Common myeloid progenitor, CD34-positive (primary cell): Measurements from ENCODE around the gene EFCAB8.
A peak's percentile ranks its signal among the peaks of the same experiment; 100 is the strongest.

Experiments
- CTCF ChIA-PET: fragments of 350-600 bp; sonication (Branson Sonifier 250); formaldehyde crosslinking; loops from one replicate; lab custom pipeline; 2021; ENCODE audit warnings: antibody characterized with exemption; lab: Charles Lee
- POLR2A ChIA-PET: fragments of 350-600 bp; sonication (Branson Sonifier 250); formaldehyde crosslinking; loops from one replicate; lab custom pipeline; 2021; ENCODE audit warnings: antibody characterized with exemption; lab: Charles Lee
- DNase-seq, 3 donors: peaks; one replicate each; pipeline versions ENCODE4 v3.0.0 to v3.0.0-alpha.2; 2013
- H3K27ac ChIP-seq, 2 experiments: 1 replicate in 1 of 2; 2 replicates in 1 of 2; pipeline ENCODE4 v1.7.0; 2013; ENCODE audit warnings: inconsistent platforms in 2 of 2, low read length in 2 of 2, mild to moderate bottlenecking in 2 of 2, low read depth in 1 of 2, moderate library complexity in 1 of 2; ENCODE audit not compliant: severe bottlenecking in 2 of 2, insufficient read depth in 1 of 2, poor library complexity in 1 of 2
- H3K27me3 ChIP-seq, 5 experiments: replicated peaks in 2 of 5; 1 replicate in 3 of 5; 2 replicates in 2 of 5; pipeline versions ENCODE4 v1.6.1 to v1.7.0; 2013; ENCODE audit warnings: low read length in 4 of 5, mild to moderate bottlenecking in 2 of 5, moderate library complexity in 2 of 5, inconsistent platforms in 1 of 5; ENCODE audit not compliant: insufficient read depth in 5 of 5, control insufficient read depth in 4 of 5
- H3K36me3 ChIP-seq, 4 experiments: 1 replicate in 2 of 4; 2 replicates in 2 of 4; pipeline versions ENCODE4 v1.6.1 to v1.7.0; 2013; ENCODE audit warnings: low read length in 3 of 4, control low read depth in 1 of 4, mild to moderate bottlenecking in 1 of 4; ENCODE audit not compliant: control insufficient read depth in 4 of 4, insufficient read depth in 4 of 4
- H3K4me1 ChIP-seq, 4 experiments: 1 replicate in 3 of 4; 2 replicates in 1 of 4; pipeline versions ENCODE4 v1.6.1 to v1.7.1; 2013; ENCODE audit warnings: low read length in 3 of 4, mild to moderate bottlenecking in 3 of 4, control low read depth in 1 of 4, inconsistent platforms in 1 of 4, moderate library complexity in 1 of 4; ENCODE audit not compliant: control insufficient read depth in 4 of 4, insufficient read depth in 4 of 4; ENCODE audit errors: control extremely low read depth in 1 of 4
- H3K4me3 ChIP-seq, 7 experiments: 1 replicate in 4 of 7; 2 replicates in 3 of 7; pipeline versions ENCODE4 v1.5.1 to v1.7.0; 2013; ENCODE audit warnings: mild to moderate bottlenecking in 7 of 7, low read length in 6 of 7, moderate library complexity in 6 of 7, inconsistent platforms in 2 of 7, low read depth in 2 of 7, control low read depth in 1 of 7; ENCODE audit not compliant: insufficient read depth in 4 of 7, control insufficient read depth in 1 of 7; ENCODE audit errors: extremely low read depth in 1 of 7
- H3K9me3 ChIP-seq, 5 experiments: 1 replicate in 4 of 5; 2 replicates in 1 of 5; pipeline versions ENCODE4 v1.6.1 to v1.7.1; 2013; ENCODE audit warnings: low read length in 4 of 5, mild to moderate bottlenecking in 2 of 5, inconsistent platforms in 1 of 5, low read depth in 1 of 5, moderate library complexity in 1 of 5; ENCODE audit not compliant: control insufficient read depth in 4 of 5, insufficient read depth in 2 of 5; ENCODE audit errors: control extremely low read depth in 1 of 5
- WGBS: methylation state at CpG from one replicate; pipeline ENCODE4 v1.1.5; 2013; ENCODE audit not compliant: insufficient coverage; 5-methylcytosine and 5-hydroxymethylcytosine counted together

Gene EFCAB8

DNA sequence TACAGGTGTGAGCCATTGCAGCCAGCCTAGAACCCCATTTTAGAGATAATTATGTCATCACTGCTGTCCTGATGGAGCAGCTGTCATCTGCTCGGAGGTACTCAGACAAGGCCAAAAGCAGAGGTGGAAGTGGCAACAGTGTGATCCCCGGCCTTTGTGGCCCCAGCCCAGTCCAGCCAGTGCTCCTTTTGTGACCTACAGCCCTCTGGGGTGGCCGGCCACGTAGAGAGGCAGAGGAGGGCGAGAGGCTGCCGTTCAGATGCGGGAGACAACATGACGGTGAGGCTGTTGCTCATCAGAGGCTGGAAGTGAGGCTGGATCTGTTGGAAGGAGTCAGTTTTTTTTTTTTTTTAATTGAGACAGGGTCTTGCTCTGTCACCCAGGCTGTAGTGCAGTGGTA, 32.8 kb downstream of the EFCAB8 start:
- no peak for DNase-seq
- H3K27me3 ChIP-seq = no peaks in the 10 kb centered on the region
- H3K4me1 ChIP-seq = peaks cover 0 to 7% (median 4%) of the 10 kb centered on the region in 4 experiments
- no peaks in the 10 kb centered on the region for H3K9me3 ChIP-seq
- ChIA-PET CTCF (interaction anchor here (1.7 kb wide), 1 partner anchor 10 kb away, joined by 5 read pairs; no protein-coding TSS in a partner anchor), POLR2A (no interaction called here)
- no peaks in the 10 kb centered on the region for H3K36me3 ChIP-seq
- no peak overlapping the region for H3K27ac ChIP-seq
- WGBS = 100% methylated on average over 8 of the region's 8 CpGs
- no peak overlapping the region for H3K4me3 ChIP-seq

DNA sequence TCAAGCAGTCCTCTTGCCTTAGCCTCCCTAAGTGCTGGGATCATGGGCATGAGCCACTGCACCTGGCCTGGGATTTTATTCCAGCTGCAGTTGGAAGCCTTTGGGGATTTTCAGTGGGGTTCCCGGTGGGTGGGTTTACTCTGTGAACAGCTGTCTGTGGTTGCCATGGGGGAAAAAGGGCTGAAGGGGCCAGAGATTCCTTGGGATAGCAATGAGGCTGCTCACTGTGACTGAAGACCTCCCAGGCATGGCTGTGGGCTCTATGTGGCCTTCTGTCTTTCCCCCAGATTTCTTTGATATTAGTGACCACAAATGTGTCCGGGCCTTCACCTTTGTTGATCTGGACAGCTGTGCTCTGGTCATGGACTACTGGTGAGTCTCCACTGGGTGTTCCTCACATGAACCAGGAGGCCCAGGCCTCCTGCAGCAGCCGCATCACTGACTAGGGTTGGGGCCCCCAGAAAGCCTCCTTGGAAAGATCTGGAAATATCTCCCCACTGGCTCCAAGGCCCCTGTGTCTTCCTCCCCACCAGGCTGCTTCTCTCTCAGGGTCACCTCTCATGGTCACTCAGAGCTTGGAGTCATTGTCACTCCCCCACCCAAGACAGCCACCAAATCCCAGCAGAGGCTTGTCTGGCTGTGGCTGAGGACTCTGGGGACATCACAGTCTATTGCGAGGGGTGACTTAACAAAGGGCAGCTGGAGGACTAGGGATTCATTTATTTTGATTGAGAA, 33.4 kb downstream of the EFCAB8 start:
- no peak for DNase-seq
- WGBS = 96% methylated on average over 3 of the region's 4 CpGs
- ChIA-PET CTCF (interaction anchor here (0.6 to 1.7 kb wide), 3 partner anchors 10 to 211 kb away, joined by 3 to 5 read pairs (median 3); no protein-coding TSS in a partner anchor), POLR2A (no interaction called here)
- no peak overlapping the region for H3K4me3 ChIP-seq
- no peak overlapping the region for H3K27ac ChIP-seq
- H3K27me3 ChIP-seq = no peaks in the 10 kb centered on the region
- H3K36me3 ChIP-seq = no peaks in the 10 kb centered on the region
- no peaks in the 10 kb centered on the region for H3K9me3 ChIP-seq
- H3K4me1 ChIP-seq = peaks cover 0 to 12% (median 10%) of the 10 kb centered on the region in 4 experiments

DNA sequence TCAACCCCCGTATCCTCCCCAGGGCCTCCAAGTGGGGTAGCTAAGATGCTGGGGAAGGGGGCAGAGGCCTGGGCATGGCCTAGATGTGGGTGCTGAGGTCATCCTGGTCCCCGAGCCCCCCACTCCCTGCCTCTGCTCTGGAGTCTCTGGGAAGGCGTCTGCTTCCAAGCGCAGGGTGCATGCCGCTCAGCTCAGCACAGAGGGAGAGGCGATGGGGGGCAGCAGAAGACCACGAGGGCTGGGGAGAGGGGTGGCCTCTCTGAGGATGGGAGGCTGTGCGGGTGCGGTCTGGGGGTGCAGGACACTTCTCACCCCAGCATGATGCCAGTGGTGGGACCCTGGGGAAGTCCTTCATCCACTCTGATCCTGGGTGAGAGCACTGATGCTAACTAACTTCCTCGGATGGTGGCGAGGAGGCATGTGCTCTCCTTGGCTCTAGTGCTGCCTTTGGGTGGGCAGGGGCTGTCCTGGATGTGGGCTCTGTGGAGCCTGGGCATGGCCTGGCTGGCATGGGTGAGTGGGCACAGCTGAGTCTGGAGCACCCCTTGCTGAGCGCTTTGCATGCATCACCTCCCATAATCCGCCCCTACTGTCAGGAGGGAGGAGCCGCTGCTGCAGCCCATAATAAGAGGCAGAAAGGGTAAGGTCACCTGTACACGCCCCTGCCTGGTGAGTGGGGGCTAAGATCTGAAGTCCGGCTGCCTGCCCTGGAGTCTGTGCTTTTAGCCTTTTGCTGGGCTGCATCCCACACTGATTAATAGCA, 34.7 kb downstream of the EFCAB8 start:
- POLR2A ChIA-PET = no interaction called here
- 94% methylated on average over 13 of the region's 16 CpGs for WGBS
- Histone ChIP-seq H3K9me3 (no peaks in the 10 kb centered on the region), H3K27ac (no peak overlapping the region), H3K27me3 (no peaks in the 10 kb centered on the region), H3K36me3 (no peaks in the 10 kb centered on the region), H3K4me1 (peaks cover 0 to 12% (median 12%) of the 10 kb centered on the region in 4 experiments), H3K4me3 (no peak overlapping the region)
- CTCF ChIA-PET = interaction anchor here (1.7 kb wide), 1 partner anchor 8 kb away, joined by 5 read pairs; no protein-coding TSS in a partner anchor
- DNase-seq = no peak

DNA sequence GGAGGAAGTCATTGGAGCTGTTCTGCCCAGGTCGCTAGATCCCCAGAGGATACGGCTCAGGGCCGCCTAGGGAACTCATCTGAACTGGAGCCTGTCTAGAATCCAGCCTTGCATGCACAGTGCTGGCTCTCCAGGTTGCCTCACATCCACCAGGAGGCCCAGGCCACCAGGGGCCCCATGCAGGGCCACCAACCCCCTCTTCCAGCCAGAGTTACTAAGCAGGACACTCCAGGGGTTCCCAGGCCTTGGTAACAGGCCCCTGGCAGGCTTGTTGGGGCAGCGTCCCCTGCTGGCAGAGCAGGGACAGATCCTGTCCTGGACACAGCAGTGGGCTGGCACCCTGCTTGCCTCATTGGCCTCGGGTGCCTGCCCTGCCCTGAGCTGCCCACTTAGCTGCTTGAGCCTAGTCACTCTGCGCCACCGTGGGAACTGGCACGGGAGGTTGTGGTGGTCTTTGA, 35.3 kb downstream of the EFCAB8 start:
- Histone ChIP-seq H3K4me3 (no peak overlapping the region), H3K36me3 (no peaks in the 10 kb centered on the region), H3K4me1 (peaks cover 0 to 17% (median 12%) of the 10 kb centered on the region in 4 experiments), H3K27ac (no peak overlapping the region), H3K27me3 (no peaks in the 10 kb centered on the region), H3K9me3 (no peaks in the 10 kb centered on the region)
- ChIA-PET POLR2A (no interaction called here), CTCF (no interaction called here)
- peak in 1 of 3 donors; percentile 10 for DNase-seq
- WGBS = 94% methylated on average over 5 of the region's 8 CpGs

DNA sequence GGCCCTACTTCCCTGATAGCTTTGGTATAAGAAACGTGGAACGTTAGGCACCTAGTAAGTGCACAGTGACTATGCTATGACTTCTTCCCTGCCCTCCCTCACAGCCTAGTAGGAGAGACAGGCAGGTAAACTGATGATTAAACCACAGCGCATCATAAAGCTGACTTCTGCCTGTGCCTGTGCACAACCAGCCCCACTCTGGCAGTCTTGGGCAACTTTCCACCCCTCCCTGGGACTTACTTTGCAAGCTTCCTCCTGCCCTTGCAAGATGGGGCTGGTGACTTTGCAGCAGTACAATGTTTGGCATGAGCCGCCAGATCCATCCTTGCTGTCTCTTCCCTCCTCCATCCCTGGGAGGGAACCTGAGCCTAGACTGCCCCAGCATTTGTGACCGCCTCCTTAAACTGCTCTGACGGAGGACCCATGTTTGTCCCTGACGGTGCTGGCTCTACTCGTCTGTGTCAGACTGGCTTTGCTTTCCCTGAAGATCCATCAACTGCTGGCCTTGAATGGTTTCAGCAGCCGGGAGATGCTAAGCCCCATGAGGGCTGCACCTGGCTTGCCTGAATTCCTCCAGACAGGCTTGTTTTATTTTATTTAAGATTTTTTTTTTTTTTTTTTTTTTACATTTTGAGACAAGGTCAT, 36.1 kb downstream of the EFCAB8 start:
- H3K36me3 ChIP-seq = no peaks in the 10 kb centered on the region
- H3K27me3 ChIP-seq = no peaks in the 10 kb centered on the region
- H3K27ac ChIP-seq = no peak overlapping the region
- peaks cover 0 to 17% (median 12%) of the 10 kb centered on the region in 4 experiments for H3K4me1 ChIP-seq
- no peaks in the 10 kb centered on the region for H3K9me3 ChIP-seq
- WGBS = 96% methylated on average over 8 of the region's 9 CpGs
- DNase-seq = no peak
- CTCF ChIA-PET = no interaction called here
- no peak overlapping the region for H3K4me3 ChIP-seq
- POLR2A ChIA-PET = no interaction called here

DNA sequence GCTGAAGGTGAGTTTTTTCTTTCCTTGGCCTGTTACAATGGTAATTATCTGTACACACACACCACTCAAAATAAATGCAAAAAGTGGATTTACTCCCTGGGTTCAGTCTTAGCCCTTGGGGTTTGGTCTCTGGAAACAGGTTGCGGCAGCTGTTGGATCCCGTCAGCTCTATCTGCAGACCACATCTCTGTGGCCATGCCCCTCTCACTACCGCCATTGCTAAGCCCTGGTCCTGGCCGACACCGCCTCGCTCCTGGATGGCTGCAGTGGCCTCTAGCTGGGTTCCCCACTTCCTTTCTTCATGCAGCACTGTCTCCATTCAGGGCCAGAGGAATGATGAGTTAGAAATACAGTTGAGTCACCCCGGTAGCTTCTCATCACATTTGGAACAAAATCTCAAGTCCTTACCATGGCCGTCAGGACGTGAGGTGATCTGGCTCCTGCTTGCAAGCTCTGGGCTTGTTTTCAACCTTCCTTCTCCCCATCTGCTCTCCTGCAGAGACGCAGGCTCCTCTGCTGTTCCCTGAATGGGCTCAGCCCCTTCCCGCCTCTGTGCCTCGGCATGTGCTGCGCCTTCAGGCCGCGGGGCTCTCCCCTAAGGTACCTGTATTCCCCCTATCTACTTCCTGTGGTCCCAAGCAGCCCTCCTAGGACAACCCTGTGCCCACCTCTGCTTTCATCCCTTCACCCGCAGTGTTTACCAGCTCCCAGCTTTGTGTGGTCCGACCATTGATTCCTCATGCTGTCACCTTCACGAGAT, 38.0 kb downstream of the EFCAB8 start:
- WGBS = 59% methylated on average over 15 of the region's 18 CpGs
- ChIA-PET CTCF (interaction anchor here (0.8 to 2.3 kb wide), 3 partner anchors 16 to 133 kb away, joined by 3 to 7 read pairs (median 3); partner anchors contain the start of gene SUN5), POLR2A (interaction anchor here (0.5 to 1.1 kb wide), 3 partner anchors 27 to 392 kb away, joined by 3 to 5 read pairs (median 4); no protein-coding TSS in a partner anchor)

More for the DNA sequence above, 38.0 kb downstream of the EFCAB8 start:
- Histone ChIP-seq H3K27ac (no peak overlapping the region), H3K4me3 (peak overlapping the region in 1 of 7 experiments; percentile 0), H3K9me3 (no peaks in the 10 kb centered on the region), H3K27me3 (no peaks in the 10 kb centered on the region), H3K4me1 (peaks cover 0 to 17% (median 13%) of the 10 kb centered on the region in 4 experiments), H3K36me3 (no peaks in the 10 kb centered on the region)
- DNase-seq = peak in 2 of 3 donors; percentile 52 to 62
